IMR-90 (cell line): ENCODE measurements around the gene KCNMB2. TPM values are rescaled to one million over a fixed set of nuclear protein-coding genes. Genes with fewer than 3 reads are reported as not detected.

ENCODE experiments used
- ATAC-seq: fragments of 200-7000 bp; cut with Tn5 transposase; 2 replicates; pipeline ENCODE4 v1.9.1; 2020; ENCODE audit warnings: low read depth, mild to moderate bottlenecking, moderate library complexity
- BruUV-seq: library from RNA; stranded (reverse); fragments of 400-500 nt; replicated peaks from 2 replicates; lab custom pipeline; 2021; lab: Mats Ljungman, UMichigan
- CTCF ChIA-PET: fragments of 300-600 bp; formaldehyde crosslinking; extraction: SDS; loops from one replicate; lab custom pipeline; 2021; ENCODE audit warnings: antibody characterized with exemption; lab: Yijun Ruan, JAX
- POLR2A ChIA-PET: fragments of 300-600 bp; sonication (Branson Sonifier 250); formaldehyde crosslinking; loops from one replicate; lab custom pipeline; 2022; ENCODE audit warnings: antibody characterized with exemption; ENCODE audit not compliant: unreplicated experiment; lab: Charles Lee
- DNase-seq: peaks from one replicate; pipeline ENCODE4 v3.0.0; 2013
- H2AFZ ChIP-seq: replicated peaks from 2 replicates; pipeline ENCODE3; 2013; ENCODE audit warnings: low read length, mild to moderate bottlenecking; ENCODE audit not compliant: poor library complexity
- H2AK5ac ChIP-seq: 2 replicates; pipeline ENCODE4 v1.6.1; 2013; ENCODE audit warnings: low read depth, low read length, inconsistent platforms
- H2AK9ac ChIP-seq: replicated peaks from 2 replicates; pipeline ENCODE3; 2013; ENCODE audit warnings: mild to moderate bottlenecking, low read depth, low read length, moderate library complexity; ENCODE audit not compliant: poor library complexity
- H2BK120ac ChIP-seq: 2 replicates; pipeline ENCODE4 v1.6.1; 2013; ENCODE audit warnings: low read depth, low read length, inconsistent platforms
- H2BK15ac ChIP-seq: 3 replicates; pipeline ENCODE4 v1.6.1; 2013; ENCODE audit warnings: low read depth, low read length, inconsistent platforms
- H2BK20ac ChIP-seq: 2 replicates; pipeline ENCODE4 v1.6.1; 2013; ENCODE audit warnings: low read depth, mild to moderate bottlenecking, inconsistent platforms, low read length, moderate library complexity
- H2BK5ac ChIP-seq: 2 replicates; pipeline ENCODE4 v1.6.1; 2013; ENCODE audit warnings: mild to moderate bottlenecking, low read depth, low read length, inconsistent platforms; ENCODE audit not compliant: poor library complexity, severe bottlenecking
- H3K14ac ChIP-seq: replicated peaks from 2 replicates; pipeline ENCODE4 v1.6.1; 2013; ENCODE audit warnings: low read depth, low read length, inconsistent platforms
- H3K18ac ChIP-seq: 2 replicates; pipeline ENCODE4 v1.6.1; 2013; ENCODE audit warnings: low read depth, low read length, control low read depth
- H3K23ac ChIP-seq: 2 replicates; pipeline ENCODE4 v1.6.1; 2013; ENCODE audit warnings: low read depth, low read length, inconsistent platforms
- H3K27ac ChIP-seq: 2 replicates; pipeline ENCODE4 v1.5.1; 2013; ENCODE audit warnings: mild to moderate bottlenecking, control low read depth, low read length; ENCODE audit not compliant: insufficient read depth
- H3K27me3 ChIP-seq: 2 replicates; pipeline ENCODE4 v1.6.1; 2013; ENCODE audit warnings: low read length; ENCODE audit not compliant: control insufficient read depth, insufficient read depth
- H3K36me3 ChIP-seq: 2 replicates; pipeline ENCODE4 v1.6.1; 2013; ENCODE audit warnings: low read length, mixed read lengths; ENCODE audit not compliant: control insufficient read depth, insufficient read depth
- H3K4ac ChIP-seq: 2 replicates; pipeline ENCODE4 v1.6.1; 2013; ENCODE audit warnings: low read depth, low read length, inconsistent platforms
- H3K4me1 ChIP-seq: 2 replicates; pipeline ENCODE4 v1.6.1; 2013; ENCODE audit warnings: low read length, mixed read lengths; ENCODE audit not compliant: control insufficient read depth, insufficient read depth
- H3K4me2 ChIP-seq: 2 replicates; pipeline ENCODE4 v1.6.1; 2013; ENCODE audit warnings: low read depth, mild to moderate bottlenecking, control low read depth, low read length, moderate library complexity
- H3K4me3 ChIP-seq: 2 replicates; pipeline ENCODE4 v1.5.1; 2013; ENCODE audit warnings: low read depth, mild to moderate bottlenecking, control low read depth, low read length, moderate library complexity; ENCODE audit not compliant: insufficient read depth
- H3K56ac ChIP-seq: 2 replicates; pipeline ENCODE4 v1.6.1; 2013; ENCODE audit warnings: low read length, inconsistent platforms; ENCODE audit not compliant: insufficient read depth; ENCODE audit errors: extremely low read depth
- H3K79me1 ChIP-seq, 2 experiments: 2 replicates each; pipeline ENCODE4 v1.6.1; 2013; ENCODE audit warnings: low read length in 2 of 2, inconsistent platforms in 1 of 2, low read depth in 1 of 2
- H3K9ac ChIP-seq: 2 replicates; pipeline ENCODE4 v1.6.1; 2013; ENCODE audit warnings: low read depth, low read length, control low read depth
- H3K9me1 ChIP-seq: 2 replicates; pipeline ENCODE4 v1.6.1; 2013; ENCODE audit warnings: low read length, inconsistent platforms; ENCODE audit not compliant: insufficient read depth
- H3K9me3 ChIP-seq: 2 replicates; pipeline ENCODE4 v1.6.1; 2013; ENCODE audit warnings: low read length; ENCODE audit not compliant: control insufficient read depth, insufficient read depth
- H4K20me1 ChIP-seq: 2 replicates; pipeline ENCODE4 v1.6.1; 2013; ENCODE audit warnings: low read length, inconsistent platforms; ENCODE audit not compliant: insufficient read depth
- H4K5ac ChIP-seq: 2 replicates; pipeline ENCODE4 v1.6.1; 2013; ENCODE audit warnings: mild to moderate bottlenecking, low read depth, low read length, control low read depth
- H4K8ac ChIP-seq, 2 experiments: 2 replicates each; pipeline ENCODE4 v1.6.1; 2013; ENCODE audit warnings: low read depth in 2 of 2, low read length in 2 of 2, control low read depth in 1 of 2, inconsistent platforms in 1 of 2
- H4K91ac ChIP-seq: 2 replicates; pipeline ENCODE4 v1.6.1; 2013; ENCODE audit warnings: low read depth, low read length, inconsistent platforms; ENCODE audit not compliant: insufficient read depth
- BHLHE40 ChIP-seq: fragments of 150-350 bp; IDR thresholded peaks from 2 replicates; pipeline ENCODE4 v1.6.1; 2016; ENCODE audit warnings: mild to moderate bottlenecking, low read depth, low read length
- CHD1 ChIP-seq: IDR thresholded peaks from 2 replicates; pipeline ENCODE4 v1.6.1; 2012; ENCODE audit warnings: low read depth, low read length, improper control_type of control experiment
- FOS ChIP-seq: fragments of 150-350 bp; IDR thresholded peaks from 2 replicates; pipeline ENCODE4 v1.6.1; 2016; ENCODE audit warnings: low read depth, low read length
- MAFK ChIP-seq: IDR thresholded peaks from 2 replicates; pipeline ENCODE4 v1.6.1; 2012; ENCODE audit warnings: low read depth, low read length, improper control_type of control experiment
- MAZ ChIP-seq: IDR thresholded peaks from 2 replicates; pipeline ENCODE4 v1.6.1; 2012; ENCODE audit warnings: low read depth, mild to moderate bottlenecking, low read length, improper control_type of control experiment, moderate library complexity, borderline replicate concordance
- MXI1 ChIP-seq: IDR thresholded peaks from 2 replicates; pipeline ENCODE4 v1.6.1; 2012; ENCODE audit warnings: low read depth, mild to moderate bottlenecking, low read length, moderate library complexity, borderline replicate concordance
- POLR2A ChIP-seq: IDR thresholded peaks from 2 replicates; pipeline ENCODE4 v1.6.1; 2012; ENCODE audit warnings: mild to moderate bottlenecking, low read depth, low read length
- RCOR1 ChIP-seq: IDR thresholded peaks from 2 replicates; pipeline ENCODE4 v1.6.1; 2012; ENCODE audit warnings: mild to moderate bottlenecking, low read length, improper control_type of control experiment; ENCODE audit not compliant: insufficient replicate concordance
- SMC3 ChIP-seq: fragments of 150-350 bp; IDR thresholded peaks from 2 replicates; pipeline ENCODE4 v1.6.1; 2016; ENCODE audit warnings: low read depth, mild to moderate bottlenecking, antibody characterized with exemption, low read length, moderate library complexity
- USF2 ChIP-seq: fragments of 150-350 bp; IDR thresholded peaks from 2 replicates; pipeline ENCODE4 v1.6.1; 2017; ENCODE audit warnings: mild to moderate bottlenecking, antibody characterized with exemption, low read length, low read depth
- WGBS, 2 experiments: methylation state at CpG; one replicate each; pipeline versions ENCODE4 v1.1.5 to v1.1.7; 2013; ENCODE audit warnings: missing lambda C conversion rate in 2 of 2; ENCODE audit not compliant: insufficient read length in 1 of 2; ENCODE audit errors: extremely low coverage in 2 of 2; 5-methylcytosine and 5-hydroxymethylcytosine counted together
- dilution Hi-C: fragments of 300-500 bp; cut with HindIII; formaldehyde crosslinking; loops from one replicate; pipeline ENCODE4 v1.14.3; 2018; ENCODE audit warnings: low sequenced_read_pairs; ENCODE audit not compliant: unreplicated experiment
- in situ Hi-C: fragments of 300-500 bp; cut with MboI; formaldehyde crosslinking; loops from 3 replicates; pipeline ENCODE4 v1.14.3; 2019; ENCODE audit warnings: low sequenced_read_pairs, inconsistent platforms, mixed read lengths
- intact Hi-C: fragments of 100-400 bp; cut with micrococcal nuclease; formaldehyde crosslinking; loops from 2 replicates; pipeline ENCODE4 v1.10.0; 2022
- polyA plus RNA-seq, 3 experiments: library from polyadenylated mRNA; depleted of rRNA; stranded (reverse); fragments of >200 nt; gene quantifications; 2 replicates each; pipeline ENCODE4 v1.2.3, GENCODE V29; 2012; ENCODE audit warnings: low replicate concordance in 1 of 3
- total RNA-seq: library from RNA; depleted of rRNA; stranded (reverse); fragments of >200 nt; gene quantifications from 2 replicates; pipeline ENCODE4 v1.2.3, GENCODE V29; 2012

KCNMB2 gene
- total and polyA plus RNA-seq, 2 of the 4 experiments (the other 2 are of a cell fraction), result not detected

DNA sequence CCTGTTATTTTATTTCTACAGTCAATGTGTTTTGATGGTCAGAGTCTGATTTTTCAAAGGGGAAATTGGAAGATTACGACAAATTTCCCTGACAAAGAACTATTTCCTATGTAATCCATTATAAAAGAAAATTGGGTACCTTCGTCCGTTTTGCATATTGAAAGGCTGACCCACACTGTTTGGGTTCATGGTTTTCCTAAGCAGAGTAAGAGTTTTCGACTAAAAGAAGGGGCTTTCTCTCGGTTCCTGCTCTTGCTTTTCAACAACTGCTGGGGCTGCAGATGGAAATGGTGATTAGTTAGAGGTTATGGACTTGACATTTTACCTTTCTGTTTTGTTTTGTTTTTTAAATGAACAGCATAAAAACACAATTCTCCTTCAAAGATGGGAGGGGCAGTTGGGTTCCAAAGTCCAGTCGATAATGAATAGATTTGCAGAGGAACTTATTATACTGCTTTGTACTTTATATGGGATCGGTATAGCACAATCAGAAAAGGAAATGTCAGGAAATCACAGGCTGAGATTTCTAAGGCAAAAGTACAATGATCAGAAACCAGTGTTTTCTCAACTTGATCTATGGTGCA, 978 bp downstream of the KCNMB2 start:
- H3K4me3 ChIP-seq, result no peak overlapping the region
- H3K9ac ChIP-seq, result no peak overlapping the region
- ChIA-PET CTCF (no interaction called here), POLR2A (no interaction called here)
- H3K14ac ChIP-seq, result no peak overlapping the region
- H3K79me1 ChIP-seq, result no peaks in the 10 kb centered on the region
- whole genome bisulfite sequencing, 2 experiments, result no CpG with 5 or more reads among the region's 7 CpGs
- ATAC-seq (no peak), DNase-seq (no peak)
- no peaks in the 10 kb centered on the region for H3K9me3 ChIP-seq
- H2AFZ ChIP-seq, result no peak overlapping the region
- H2BK15ac ChIP-seq, result no peak overlapping the region
- dilution Hi-C loops (no loop called here), intact Hi-C loops (no loop called here), in situ Hi-C loops (no loop called here)
- H4K20me1 ChIP-seq, result no peaks in the 10 kb centered on the region
- no peak overlapping the region for H2BK5ac ChIP-seq
- H3K4me2 ChIP-seq, result no peak overlapping the region
- no peak overlapping the region for H3K4ac ChIP-seq
- no peaks in the 10 kb centered on the region for H3K9me1 ChIP-seq
- no peak overlapping the region for H2AK9ac ChIP-seq
- no peak overlapping the region for H4K8ac ChIP-seq
- H3K56ac ChIP-seq, result no peak overlapping the region
- H2AK5ac ChIP-seq, result no peak overlapping the region
- no peaks in the 10 kb centered on the region for H3K4me1 ChIP-seq
- H4K5ac ChIP-seq, result no peak overlapping the region
- no peak overlapping the region for H3K27ac ChIP-seq
- TF ChIP-seq SMC3, result no peak
- TF ChIP-seq MXI1, result no peak
- TF ChIP-seq FOS, result no peak
- TF ChIP-seq RCOR1, result no peak
- TF ChIP-seq USF2, result no peak
- no peak for TF ChIP-seq MAFK
- no peak for TF ChIP-seq MAZ
- no peak for TF ChIP-seq BHLHE40
- TF ChIP-seq POLR2A, result no peak
- no peak for TF ChIP-seq CHD1
- no peak overlapping the region for H3K18ac ChIP-seq
- no peak overlapping the region for H2BK120ac ChIP-seq
- H3K36me3 ChIP-seq, result no peaks in the 10 kb centered on the region
- no peak overlapping the region for H2BK20ac ChIP-seq
- H3K23ac ChIP-seq, result no peak overlapping the region
- no peak overlapping the region for H4K91ac ChIP-seq
- peaks cover 9% of the 10 kb centered on the region for H3K27me3 ChIP-seq
- no TSS peak for BruUV-seq
